Type B pancreatic cell (in vitro differentiated cells): ENCODE data around the gene LRRIQ1. TPM values are rescaled to one million over a fixed set of nuclear protein-coding genes. Genes with fewer than 3 reads are reported as not detected.
"Not testable (repeated sequence)": the region's sequence is repeated elsewhere in the genome, so short reads cannot be mapped to it uniquely, and the experiment has no call there.

Experiments
- DNase-seq: peaks from one replicate; pipeline ENCODE4 v3.0.0; 2021; ENCODE audit warnings: mixed read lengths; ENCODE audit not compliant: unreplicated experiment; ENCODE audit errors: extremely low spot score
- H3K27ac Mint-ChIP-seq: 2 replicates; pipeline ENCODE4 v1.8.0; 2021; ENCODE audit warnings: mild to moderate bottlenecking, mixed read lengths
- H3K27me3 Mint-ChIP-seq: 2 replicates; pipeline ENCODE4 v1.8.0; 2021; ENCODE audit warnings: mixed read lengths
- H3K36me3 Mint-ChIP-seq: 2 replicates; pipeline ENCODE4 v1.8.0; 2021; ENCODE audit warnings: mixed read lengths
- H3K4me1 Mint-ChIP-seq: one replicate; pipeline ENCODE4 v1.8.0; 2021; ENCODE audit warnings: mixed read lengths; ENCODE audit not compliant: unreplicated experiment
- H3K4me3 Mint-ChIP-seq: 2 replicates; pipeline ENCODE4 v1.8.0; 2021; ENCODE audit warnings: mild to moderate bottlenecking, mixed read lengths
- H3K9me3 Mint-ChIP-seq: 2 replicates; pipeline ENCODE4 v1.8.0; 2021; ENCODE audit warnings: mixed read lengths
- total RNA-seq: library from RNA; stranded (reverse); gene quantifications from 2 replicates; pipeline ENCODE4 v1.2.1, GENCODE V29; 2021; ENCODE audit warnings: low replicate concordance
- TF ChIP-seq, protein P1 (sequence below): fragments of 200-600 bp; sonication (generic); conservative IDR thresholded peaks from 2 replicates; pipeline ENCODE4 v1.5.0; 2021; ENCODE audit warnings: antibody characterized with exemption, mild to moderate bottlenecking

The LRRIQ1 gene
- total RNA-seq, 1 donor from 2014 or later: 9.7 TPM

DNA sequence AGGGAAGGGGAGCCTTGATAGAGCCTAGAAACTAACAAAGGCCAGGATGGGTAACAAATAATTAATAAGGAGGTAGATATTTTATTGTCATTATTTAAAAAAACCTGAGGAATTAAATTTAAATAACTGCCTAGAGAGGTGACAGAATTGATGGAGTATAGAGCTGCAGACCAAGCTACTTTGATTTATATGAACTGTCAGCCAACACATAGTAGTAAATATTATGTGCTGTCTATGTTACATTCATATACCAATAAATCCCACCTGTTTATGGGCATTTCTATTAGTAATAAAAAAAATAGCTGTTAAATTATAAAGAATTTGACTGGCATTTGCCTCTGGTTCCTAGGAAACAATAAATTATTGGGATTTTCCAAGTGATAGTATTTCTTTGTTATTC is 37.8 kb upstream of the LRRIQ1 start:
- Mint-ChIP-seq H3K27me3 (no peaks in the 10 kb centered on the region), H3K27ac (no peak overlapping the region), H3K4me1 (peaks cover 7% of the 10 kb centered on the region), H3K9me3 (no peaks in the 10 kb centered on the region), H3K36me3 (no peaks in the 10 kb centered on the region), H3K4me3 (no peak overlapping the region)
- DNase-seq: no peak
- TF ChIP-seq, protein P1, sequence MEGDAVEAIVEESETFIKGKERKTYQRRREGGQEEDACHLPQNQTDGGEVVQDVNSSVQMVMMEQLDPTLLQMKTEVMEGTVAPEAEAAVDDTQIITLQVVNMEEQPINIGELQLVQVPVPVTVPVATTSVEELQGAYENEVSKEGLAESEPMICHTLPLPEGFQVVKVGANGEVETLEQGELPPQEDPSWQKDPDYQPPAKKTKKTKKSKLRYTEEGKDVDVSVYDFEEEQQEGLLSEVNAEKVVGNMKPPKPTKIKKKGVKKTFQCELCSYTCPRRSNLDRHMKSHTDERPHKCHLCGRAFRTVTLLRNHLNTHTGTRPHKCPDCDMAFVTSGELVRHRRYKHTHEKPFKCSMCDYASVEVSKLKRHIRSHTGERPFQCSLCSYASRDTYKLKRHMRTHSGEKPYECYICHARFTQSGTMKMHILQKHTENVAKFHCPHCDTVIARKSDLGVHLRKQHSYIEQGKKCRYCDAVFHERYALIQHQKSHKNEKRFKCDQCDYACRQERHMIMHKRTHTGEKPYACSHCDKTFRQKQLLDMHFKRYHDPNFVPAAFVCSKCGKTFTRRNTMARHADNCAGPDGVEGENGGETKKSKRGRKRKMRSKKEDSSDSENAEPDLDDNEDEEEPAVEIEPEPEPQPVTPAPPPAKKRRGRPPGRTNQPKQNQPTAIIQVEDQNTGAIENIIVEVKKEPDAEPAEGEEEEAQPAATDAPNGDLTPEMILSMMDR: no peak

DNA sequence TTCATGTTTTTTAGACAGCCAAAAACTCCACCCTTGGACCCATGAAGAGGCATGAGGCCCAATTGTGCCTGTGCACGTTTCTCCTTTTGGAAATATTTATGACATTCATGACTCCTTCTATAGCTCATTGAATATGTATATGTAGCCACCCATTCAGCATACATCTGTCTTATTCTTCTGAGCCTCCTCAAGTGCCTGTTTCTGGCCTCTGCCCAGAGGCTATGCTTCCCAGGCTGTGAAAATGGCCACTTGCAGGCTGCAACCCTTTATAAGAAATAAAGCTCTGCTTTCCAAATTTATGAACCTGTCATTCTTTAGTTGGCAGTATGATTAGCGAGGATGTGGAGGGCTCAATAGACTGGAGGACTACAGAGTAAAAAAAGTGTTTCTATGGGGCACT is 35.4 kb upstream of the LRRIQ1 start:
- H3K9me3 Mint-ChIP-seq: no peaks in the 10 kb centered on the region
- no peaks in the 10 kb centered on the region for H3K36me3 Mint-ChIP-seq
- H3K4me3 Mint-ChIP-seq: no peak overlapping the region
- H3K4me1 Mint-ChIP-seq: peaks cover 4% of the 10 kb centered on the region
- DNase-seq: no peak
- H3K27me3 Mint-ChIP-seq: no peaks in the 10 kb centered on the region
- no peak overlapping the region for H3K27ac Mint-ChIP-seq
- TF ChIP-seq, protein P1: no peak

DNA sequence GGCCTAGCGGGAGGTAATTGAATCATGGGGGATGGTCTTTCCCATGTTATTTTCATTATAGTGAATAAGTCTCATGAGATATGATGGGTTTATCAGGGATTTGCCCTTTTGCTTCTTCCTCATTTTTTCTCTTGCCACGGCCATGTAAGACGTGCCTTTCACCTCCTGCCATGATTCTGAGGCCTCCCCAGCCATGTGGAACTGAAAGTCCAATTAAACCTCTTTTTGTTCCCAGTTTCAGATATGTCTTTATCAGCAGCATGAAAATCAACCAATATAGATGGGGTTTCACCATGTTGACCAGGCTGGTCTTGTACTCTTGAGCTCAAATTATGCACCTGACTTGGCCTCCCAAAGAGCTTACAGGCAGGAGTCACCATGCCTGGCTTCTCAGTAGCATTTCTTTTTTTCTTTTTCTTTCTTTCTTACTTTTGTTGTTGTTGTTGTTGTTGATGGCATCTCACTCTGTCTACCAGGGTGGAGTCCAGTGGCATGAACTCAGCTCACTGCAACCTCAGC is 33.3 kb upstream of the LRRIQ1 start:
- no peak overlapping the region for H3K4me3 Mint-ChIP-seq

DNA sequence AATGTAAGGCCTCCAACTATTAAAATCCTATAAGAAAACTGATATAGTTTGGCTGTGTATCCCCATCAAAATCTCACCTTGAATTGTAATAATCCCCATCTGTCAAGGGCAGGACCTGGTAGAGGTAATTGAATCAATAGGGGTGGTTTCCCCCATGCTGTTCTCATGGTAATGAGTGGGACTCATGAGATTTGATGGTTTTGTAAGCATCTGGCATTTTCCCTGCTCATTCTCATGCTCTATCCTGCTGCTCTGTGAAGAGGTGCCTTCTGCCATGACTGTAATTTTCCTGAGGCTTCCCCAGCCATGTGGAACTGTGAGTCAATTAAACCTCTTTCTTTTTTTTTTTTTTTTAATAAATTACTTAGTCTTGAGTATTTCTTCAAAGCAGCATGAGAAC is 31.9 kb upstream of the LRRIQ1 start:
- no peaks in the 10 kb centered on the region for H3K9me3 Mint-ChIP-seq
- H3K4me3 Mint-ChIP-seq: no peak overlapping the region
- no peaks in the 10 kb centered on the region for H3K4me1 Mint-ChIP-seq
- H3K27me3 Mint-ChIP-seq: no peaks in the 10 kb centered on the region
- DNase-seq: no peak
- TF ChIP-seq, protein P1: no peak
- no peak overlapping the region for H3K27ac Mint-ChIP-seq
- H3K36me3 Mint-ChIP-seq: no peaks in the 10 kb centered on the region

More for the DNA sequence above, 33.3 kb upstream of the LRRIQ1 start:
- Mint-ChIP-seq H3K36me3 (no peaks in the 10 kb centered on the region), H3K27me3 (no peaks in the 10 kb centered on the region), H3K27ac (no peak overlapping the region), H3K4me1 (no peaks in the 10 kb centered on the region), H3K9me3 (no peaks in the 10 kb centered on the region)
- TF ChIP-seq, protein P1: no peak
- no peak for DNase-seq

DNA sequence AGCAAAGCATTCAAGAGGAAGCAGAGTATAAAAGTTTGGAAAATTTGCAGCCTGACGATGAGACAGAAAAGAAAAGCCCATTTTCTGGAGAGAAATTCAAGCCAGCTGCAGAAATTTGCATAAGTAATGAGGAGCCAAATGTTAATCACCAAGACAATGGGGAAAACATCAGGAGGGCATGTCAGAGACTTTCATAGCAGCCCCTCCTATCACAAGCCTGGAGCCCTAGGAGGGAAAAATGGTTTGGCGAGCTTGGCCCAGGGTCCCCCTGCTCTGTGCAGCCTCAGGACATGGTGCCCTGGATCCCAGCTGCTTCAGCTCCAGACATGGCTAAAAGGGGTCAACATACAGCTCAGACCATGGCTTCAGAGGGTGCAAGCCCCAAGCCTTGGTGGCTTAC is 31.1 kb upstream of the LRRIQ1 start:
- DNase-seq, H3K4me1 Mint-ChIP-seq, H3K27me3 Mint-ChIP-seq, H3K4me3 Mint-ChIP-seq, H3K9me3 Mint-ChIP-seq, H3K27ac Mint-ChIP-seq, H3K36me3 Mint-ChIP-seq: not testable (repeated sequence)

DNA sequence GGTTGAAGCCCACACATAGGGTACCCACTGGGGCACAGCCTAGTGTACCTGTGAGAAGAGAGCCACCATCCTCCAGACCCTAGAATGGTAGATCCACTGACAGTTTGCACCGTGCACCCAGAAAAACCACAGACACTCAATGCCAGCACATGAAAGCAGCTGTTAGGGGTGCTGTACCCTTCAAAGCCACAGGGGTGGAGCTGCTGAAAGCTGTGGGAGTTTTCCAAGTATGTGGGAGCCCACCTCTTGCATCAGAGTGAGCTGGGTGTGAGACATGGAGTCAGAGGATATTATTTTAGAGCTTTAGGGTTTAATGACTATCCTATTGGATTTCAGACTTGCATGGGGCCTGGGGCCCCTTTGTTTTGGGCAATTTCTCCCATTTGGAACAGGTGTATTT is 30.5 kb upstream of the LRRIQ1 start:
- H3K9me3 Mint-ChIP-seq: no peaks in the 10 kb centered on the region
- H3K27ac Mint-ChIP-seq: no peak overlapping the region
- H3K4me1 Mint-ChIP-seq: no peaks in the 10 kb centered on the region
- no peak for DNase-seq
- no peaks in the 10 kb centered on the region for H3K36me3 Mint-ChIP-seq
- H3K27me3 Mint-ChIP-seq: no peaks in the 10 kb centered on the region
- TF ChIP-seq, protein P1: no peak
- H3K4me3 Mint-ChIP-seq: no peak overlapping the region
